HepG2 (cell line): ENCODE measurements around the gene DHX29.

ENCODE experiments used
- MIXL1 ChIP-seq: IDR thresholded peaks from 2 replicates; pipeline ENCODE4 v1.6.1; 2016
- PHF20 ChIP-seq: sonication (generic); formaldehyde crosslinking; IDR thresholded peaks from 2 replicates; pipeline ENCODE4 v1.5.0; 2020; ENCODE audit warnings: mild to moderate bottlenecking, missing genetic modification reagents
- POLR2AphosphoS2 ChIP-seq: IDR thresholded peaks from 2 replicates; pipeline ENCODE4 v1.6.1; 2011; ENCODE audit warnings: low read depth, low read length, improper control_type of control experiment
- TF ChIP-seq, protein P1 (sequence below): sonication (generic); formaldehyde crosslinking; IDR thresholded peaks from 2 replicates; pipeline ENCODE4 v1.5.0; 2020; ENCODE audit warnings: mild to moderate bottlenecking, missing genetic modification reagents, moderate library complexity

DNA sequence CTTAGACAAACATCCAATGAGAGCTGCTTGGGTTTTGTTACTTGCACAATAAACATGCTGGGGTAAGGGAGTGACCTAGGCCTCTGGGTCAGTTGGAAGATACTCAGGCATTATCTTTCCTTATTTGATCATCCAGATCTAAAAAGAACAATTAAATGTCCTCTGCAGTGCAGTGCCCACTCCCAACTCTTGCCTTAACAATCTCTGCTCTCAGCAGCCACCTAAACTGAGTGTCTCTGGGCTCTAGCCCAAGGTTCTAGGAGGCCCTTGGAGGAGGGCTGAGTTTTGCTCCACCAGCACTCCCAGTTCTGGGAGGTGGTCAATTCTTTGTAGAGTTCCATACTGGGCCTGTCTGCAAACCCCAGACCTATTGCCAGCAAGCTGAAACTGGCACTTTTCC lies 82.1 kb downstream of the DHX29 start:
- no peak for TF ChIP-seq PHF20 (CRISPR knock-in tag)
- TF ChIP-seq POLR2AphosphoS2, result no peak
- TF ChIP-seq, protein P1, sequence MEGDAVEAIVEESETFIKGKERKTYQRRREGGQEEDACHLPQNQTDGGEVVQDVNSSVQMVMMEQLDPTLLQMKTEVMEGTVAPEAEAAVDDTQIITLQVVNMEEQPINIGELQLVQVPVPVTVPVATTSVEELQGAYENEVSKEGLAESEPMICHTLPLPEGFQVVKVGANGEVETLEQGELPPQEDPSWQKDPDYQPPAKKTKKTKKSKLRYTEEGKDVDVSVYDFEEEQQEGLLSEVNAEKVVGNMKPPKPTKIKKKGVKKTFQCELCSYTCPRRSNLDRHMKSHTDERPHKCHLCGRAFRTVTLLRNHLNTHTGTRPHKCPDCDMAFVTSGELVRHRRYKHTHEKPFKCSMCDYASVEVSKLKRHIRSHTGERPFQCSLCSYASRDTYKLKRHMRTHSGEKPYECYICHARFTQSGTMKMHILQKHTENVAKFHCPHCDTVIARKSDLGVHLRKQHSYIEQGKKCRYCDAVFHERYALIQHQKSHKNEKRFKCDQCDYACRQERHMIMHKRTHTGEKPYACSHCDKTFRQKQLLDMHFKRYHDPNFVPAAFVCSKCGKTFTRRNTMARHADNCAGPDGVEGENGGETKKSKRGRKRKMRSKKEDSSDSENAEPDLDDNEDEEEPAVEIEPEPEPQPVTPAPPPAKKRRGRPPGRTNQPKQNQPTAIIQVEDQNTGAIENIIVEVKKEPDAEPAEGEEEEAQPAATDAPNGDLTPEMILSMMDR (CRISPR knock-in tag), result no peak
- TF ChIP-seq MIXL1 (CRISPR knock-in tag), result no peak
